HG02840 (cell line): ENCODE results near the gene OSBPL10.
"Not testable (repeated sequence)": the region's sequence is repeated elsewhere in the genome, so short reads cannot be mapped to it uniquely, and the experiment has no call there.

Experiments
- ATAC-seq: cut with Tn5 transposase; IDR thresholded peaks from one replicate; pipeline ENCODE4 v1.9.1; 2021; ENCODE audit warnings: mild to moderate bottlenecking, moderate library complexity, moderate number of reproducible peaks; ENCODE audit not compliant: unreplicated experiment, low FRiP score

OSBPL10 gene

GRCh38 chr3:31871939-31872507, 109.0 kb downstream of the OSBPL10 start:
- ATAC-seq: no peak

- ATAC-seq: not testable (repeated sequence)
These were observed 111.0 kb downstream of the OSBPL10 start for GRCh38 chr3:31870111-31870510.

- no peak for ATAC-seq
These were observed 112.8 kb downstream of the OSBPL10 start for GRCh38 chr3:31868236-31868635.

DNA sequence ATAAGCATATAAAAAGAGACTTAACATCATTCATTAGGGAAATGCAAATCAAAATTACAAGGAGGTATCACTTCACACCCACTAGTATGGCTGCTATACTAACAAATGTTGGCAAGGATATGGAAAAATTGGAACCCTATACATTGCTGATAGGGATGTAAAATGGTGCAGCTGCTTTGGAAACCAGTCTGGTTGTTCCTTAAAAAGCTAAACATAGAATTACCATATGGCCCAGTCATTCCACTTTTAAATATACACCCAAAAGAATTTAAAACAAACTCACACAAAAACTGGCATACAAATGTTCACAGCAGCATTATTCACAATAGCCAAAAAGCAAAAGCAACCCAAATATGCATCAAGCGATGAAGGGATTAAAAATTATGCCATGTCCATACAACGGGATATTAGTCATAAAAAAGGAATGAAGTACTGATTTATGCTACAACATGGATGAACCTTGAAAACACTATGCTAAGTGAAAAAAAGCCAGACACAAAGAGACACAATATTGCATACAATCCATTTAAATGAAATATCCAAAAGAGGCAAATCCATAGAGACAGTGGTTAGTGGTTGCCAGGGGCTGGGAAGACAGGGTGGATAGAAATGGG, 118.3 kb downstream of the OSBPL10 start:
- no peak for ATAC-seq

- ATAC-seq: no peak
These were observed 119.2 kb downstream of the OSBPL10 start for GRCh38 chr3:31861826-31862225.

DNA sequence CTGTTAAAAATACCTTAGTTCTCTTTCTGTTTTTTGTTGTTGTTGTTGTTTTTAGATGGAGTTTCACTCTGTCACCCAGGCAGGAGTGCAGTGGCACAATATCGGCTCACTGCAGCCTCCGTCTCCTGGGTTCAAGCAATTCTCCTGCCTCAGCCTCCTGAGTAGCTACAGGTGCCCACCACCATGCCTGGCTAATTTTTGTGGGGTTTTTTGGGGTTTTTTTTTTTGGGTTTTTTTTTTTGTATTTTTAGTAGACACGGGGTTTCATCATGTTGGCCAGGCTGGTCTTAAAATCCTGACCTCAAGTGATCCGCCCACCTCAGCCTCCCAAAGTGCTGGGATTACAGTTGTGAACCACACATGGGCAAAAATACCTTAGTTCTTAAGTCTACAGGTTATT, 120.4 kb downstream of the OSBPL10 start:
- ATAC-seq: not testable (repeated sequence)

DNA sequence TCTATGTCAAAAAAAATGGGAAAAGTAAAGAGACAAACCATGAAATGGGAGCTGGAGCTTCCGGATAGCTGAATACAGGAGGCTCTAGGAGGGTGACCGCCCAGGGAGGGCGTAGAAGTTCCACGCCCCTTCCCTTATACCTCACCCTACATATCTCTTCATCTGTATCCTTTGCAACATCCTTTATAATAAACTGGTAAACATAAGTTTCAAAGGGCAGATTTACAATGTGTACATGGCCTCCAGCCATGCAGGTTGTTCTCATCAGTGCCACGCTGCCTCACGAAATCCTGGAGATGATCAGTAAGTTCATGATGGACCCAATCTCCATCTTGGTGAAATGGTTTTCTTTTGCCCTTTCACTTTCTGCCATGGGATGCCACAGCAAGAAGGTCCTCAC, 121.8 kb downstream of the OSBPL10 start:
- ATAC-seq: no peak

- ATAC-seq: no peak
These were observed 122.6 kb downstream of the OSBPL10 start for GRCh38 chr3:31858439-31858838.

GRCh38 chr3:31853580-31853979, 127.5 kb downstream of the OSBPL10 start:
- ATAC-seq: no peak

- ATAC-seq: no peak
These were observed 129.8 kb downstream of the OSBPL10 start for GRCh38 chr3:31851278-31851677.

GRCh38 chr3:31848911-31849310, 132.2 kb downstream of the OSBPL10 start:
- no peak for ATAC-seq

DNA sequence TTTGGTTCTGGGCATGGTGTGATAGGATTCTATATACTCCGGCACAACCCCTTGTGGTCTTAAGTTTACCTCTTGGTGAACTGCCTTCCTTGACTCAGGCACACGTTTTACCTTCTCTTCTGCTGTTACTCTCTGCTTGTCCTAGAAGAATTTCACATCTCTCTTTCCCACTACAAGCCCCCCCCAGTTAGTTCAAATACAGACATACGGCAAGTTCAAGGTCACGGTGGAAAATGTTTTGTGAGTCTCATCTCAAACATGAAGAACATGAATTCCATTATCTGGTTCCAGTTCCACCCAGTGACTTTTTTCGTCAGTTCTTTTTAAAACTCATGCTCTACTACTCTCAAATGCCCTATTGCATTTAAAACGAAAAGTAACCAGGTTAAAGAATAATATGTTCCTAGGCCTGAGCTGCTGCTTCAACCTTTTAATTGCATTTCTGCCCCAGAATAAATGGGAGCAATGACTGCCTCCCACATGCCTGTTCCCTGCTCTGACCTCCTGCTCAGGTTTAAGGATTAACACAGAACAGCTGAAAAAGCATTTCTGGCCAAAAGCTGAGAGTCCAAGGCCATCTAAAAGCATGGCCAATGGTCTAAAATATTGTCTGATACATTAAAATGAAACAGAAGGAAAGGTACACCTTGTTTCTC, 132.8 kb downstream of the OSBPL10 start:
- ATAC-seq: no peak

- no peak for ATAC-seq
These were observed 133.3 kb downstream of the OSBPL10 start for GRCh38 chr3:31847760-31848159.

GRCh38 chr3:31841515-31841914, 139.5 kb downstream of the OSBPL10 start:
- no peak for ATAC-seq

- ATAC-seq: no peak
These were observed 140.8 kb downstream of the OSBPL10 start for GRCh38 chr3:31840252-31840651.

GRCh38 chr3:31839144-31839917, 141.7 kb downstream of the OSBPL10 start:
- no peak for ATAC-seq

GRCh38 chr3:31836131-31837075, 144.7 kb downstream of the OSBPL10 start:
- no peak for ATAC-seq

DNA sequence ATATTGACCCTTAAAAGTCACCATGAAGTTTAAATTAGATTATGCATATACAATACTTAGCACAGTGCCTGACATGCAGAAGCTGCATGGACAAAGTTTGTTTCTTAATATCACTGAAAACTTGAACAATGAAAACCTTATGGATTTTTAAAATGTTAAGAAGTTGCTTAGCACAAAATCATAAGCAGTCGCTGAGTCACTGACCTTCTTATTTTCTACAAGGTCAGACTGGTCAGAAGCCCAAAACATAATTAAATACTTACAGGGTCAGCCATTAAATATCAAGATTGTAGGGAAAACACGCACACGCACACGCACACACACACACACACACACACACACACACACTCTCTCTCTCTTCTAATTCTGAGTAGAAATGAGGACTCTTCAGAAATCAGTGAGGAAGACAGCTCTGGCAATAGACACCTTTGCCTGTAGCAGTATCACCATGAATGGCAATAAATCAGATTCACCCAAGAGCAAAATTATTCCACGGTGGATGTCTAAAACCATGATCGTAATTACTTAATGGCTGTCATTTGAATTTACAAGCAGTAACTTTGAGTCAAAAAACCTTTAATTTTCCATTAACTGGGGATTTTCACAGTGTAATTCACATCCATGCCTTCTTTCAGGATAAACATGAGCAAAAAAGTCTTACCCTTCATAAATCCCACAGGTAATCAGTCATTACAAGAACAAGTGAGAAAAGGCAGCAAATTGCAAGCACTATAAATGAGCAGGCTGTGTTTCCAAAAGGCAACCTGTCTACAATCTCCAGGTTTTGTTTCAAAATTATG, 147.5 kb downstream of the OSBPL10 start:
- ATAC-seq: no peak

GRCh38 chr3:31832551-31832950, 148.5 kb downstream of the OSBPL10 start:
- no peak for ATAC-seq
